Activated T-helper 17 cell treated with anti-CD3 and anti-CD28 coated beads, Interleukin-2, amount 50 U/mL, for 72 hours (primary cell): Measurements from ENCODE around the gene DSCAM. TPM values are rescaled to one million over a fixed set of nuclear protein-coding genes. Genes with fewer than 3 reads are reported as not detected.

Experiments
- ATAC-seq: fragments of 150-1000 bp; cut with Tn5 transposase; replicated peaks from 2 replicates; pipeline ENCODE4 v1.10.0; 2021; ENCODE audit warnings: mild to moderate bottlenecking, moderate library complexity
- H3K27ac Mint-ChIP-seq: one replicate; pipeline ENCODE4 v1.8.0; 2022; ENCODE audit warnings: mixed read lengths
- H3K27me3 Mint-ChIP-seq: one replicate; pipeline ENCODE4 v1.8.0; 2022; ENCODE audit warnings: mixed read lengths
- H3K36me3 Mint-ChIP-seq: one replicate; pipeline ENCODE4 v1.8.0; 2022; ENCODE audit warnings: low read depth, mild to moderate bottlenecking, mixed read lengths
- H3K4me1 Mint-ChIP-seq: one replicate; pipeline ENCODE4 v1.8.0; 2022; ENCODE audit warnings: mixed read lengths
- H3K4me3 Mint-ChIP-seq: one replicate; pipeline ENCODE4 v1.8.0; 2022; ENCODE audit warnings: mild to moderate bottlenecking, mixed read lengths
- H3K9me3 Mint-ChIP-seq: one replicate; pipeline ENCODE4 v1.8.0; 2022; ENCODE audit warnings: mixed read lengths
- total RNA-seq, 2 donors: library from RNA; stranded (reverse); gene quantifications; one replicate each; pipeline ENCODE4 v1.2.3, GENCODE V29; 2022

The DSCAM gene
- total RNA-seq, 2 donors from 2014 or later, result not detected

GRCh38 chr21:40381111-40381510 lies 465.8 kb downstream of the DSCAM start:
- no peak for ATAC-seq

GRCh38 chr21:40379881-40380810 lies 466.8 kb downstream of the DSCAM start:
- H3K4me3 Mint-ChIP-seq, result no peak overlapping the region
- H3K36me3 Mint-ChIP-seq, result no peaks in the 10 kb centered on the region
- H3K9me3 Mint-ChIP-seq, result peaks cover 15% of the 10 kb centered on the region
- no peaks in the 10 kb centered on the region for H3K27me3 Mint-ChIP-seq
- no peak overlapping the region for H3K27ac Mint-ChIP-seq
- ATAC-seq, result no peak
- no peaks in the 10 kb centered on the region for H3K4me1 Mint-ChIP-seq

More at GRCh38 chr21:40381111-40381510, 465.8 kb downstream of the DSCAM start:
- Mint-ChIP-seq H3K9me3 (peaks cover 15% of the 10 kb centered on the region), H3K4me1 (no peaks in the 10 kb centered on the region), H3K36me3 (no peaks in the 10 kb centered on the region), H3K27ac (no peak overlapping the region), H3K4me3 (no peak overlapping the region), H3K27me3 (no peaks in the 10 kb centered on the region)

- no peak overlapping the region for H3K4me3 Mint-ChIP-seq
- H3K36me3 Mint-ChIP-seq, result no peaks in the 10 kb centered on the region
- H3K9me3 Mint-ChIP-seq, result peaks cover 12% of the 10 kb centered on the region
- ATAC-seq, result no peak
- no peaks in the 10 kb centered on the region for H3K4me1 Mint-ChIP-seq
- no peaks in the 10 kb centered on the region for H3K27me3 Mint-ChIP-seq
- no peak overlapping the region for H3K27ac Mint-ChIP-seq
These were observed 469.8 kb downstream of the DSCAM start for GRCh38 chr21:40377135-40377534.

DNA sequence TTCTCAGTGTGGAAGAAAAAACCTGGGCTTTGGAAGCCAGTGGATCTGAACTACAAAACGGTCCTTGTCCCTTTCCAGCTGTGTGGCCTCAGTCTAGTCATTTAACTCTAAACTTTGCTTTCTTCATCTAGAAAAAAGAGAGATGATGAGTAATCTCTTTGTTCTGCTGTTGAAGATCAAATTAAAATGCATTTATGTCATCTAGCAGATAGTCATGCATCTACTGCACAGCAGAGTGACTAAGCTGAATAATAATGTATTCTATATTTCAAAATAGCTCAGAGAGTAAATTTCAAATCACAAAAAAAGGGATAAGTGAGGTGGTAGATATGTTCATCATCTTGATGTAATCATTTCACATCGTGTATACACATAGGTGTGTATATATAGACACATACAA lies 473.2 kb downstream of the DSCAM start:
- Mint-ChIP-seq H3K4me1 (no peaks in the 10 kb centered on the region), H3K27me3 (no peaks in the 10 kb centered on the region), H3K4me3 (no peak overlapping the region), H3K9me3 (peaks cover 8% of the 10 kb centered on the region), H3K36me3 (no peaks in the 10 kb centered on the region), H3K27ac (no peak overlapping the region)
- ATAC-seq, result no peak

- H3K27me3 Mint-ChIP-seq, result no peaks in the 10 kb centered on the region
- peaks cover 7% of the 10 kb centered on the region for H3K9me3 Mint-ChIP-seq
- no peak for ATAC-seq
- H3K36me3 Mint-ChIP-seq, result no peaks in the 10 kb centered on the region
- H3K27ac Mint-ChIP-seq, result no peak overlapping the region
- H3K4me3 Mint-ChIP-seq, result no peak overlapping the region
- H3K4me1 Mint-ChIP-seq, result no peaks in the 10 kb centered on the region
These were observed 474.5 kb downstream of the DSCAM start for GRCh38 chr21:40372506-40372905.

DNA sequence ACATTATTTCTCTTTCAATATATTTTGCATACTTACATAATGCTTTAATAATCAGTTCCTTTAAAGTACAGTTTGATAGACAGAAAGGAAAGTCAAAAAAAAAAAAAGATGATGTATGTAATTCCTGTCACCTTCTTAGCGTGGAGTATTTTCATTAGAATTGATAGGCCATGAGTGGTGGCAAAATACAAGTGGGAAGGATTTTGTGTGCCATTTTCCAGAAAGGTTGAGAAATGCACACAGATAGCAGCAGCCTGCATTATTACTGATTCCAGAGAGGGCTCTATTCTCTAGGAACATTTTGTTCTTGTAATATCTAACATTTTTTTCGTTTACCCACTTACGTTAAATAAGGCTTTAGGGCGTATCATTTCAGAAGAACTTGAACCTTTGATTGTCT lies 475.6 kb downstream of the DSCAM start:
- H3K4me3 Mint-ChIP-seq, result no peak overlapping the region
- no peaks in the 10 kb centered on the region for H3K4me1 Mint-ChIP-seq
- no peaks in the 10 kb centered on the region for H3K36me3 Mint-ChIP-seq
- H3K27me3 Mint-ChIP-seq, result no peaks in the 10 kb centered on the region
- ATAC-seq, result no peak
- no peak overlapping the region for H3K27ac Mint-ChIP-seq
- no peaks in the 10 kb centered on the region for H3K9me3 Mint-ChIP-seq

DNA sequence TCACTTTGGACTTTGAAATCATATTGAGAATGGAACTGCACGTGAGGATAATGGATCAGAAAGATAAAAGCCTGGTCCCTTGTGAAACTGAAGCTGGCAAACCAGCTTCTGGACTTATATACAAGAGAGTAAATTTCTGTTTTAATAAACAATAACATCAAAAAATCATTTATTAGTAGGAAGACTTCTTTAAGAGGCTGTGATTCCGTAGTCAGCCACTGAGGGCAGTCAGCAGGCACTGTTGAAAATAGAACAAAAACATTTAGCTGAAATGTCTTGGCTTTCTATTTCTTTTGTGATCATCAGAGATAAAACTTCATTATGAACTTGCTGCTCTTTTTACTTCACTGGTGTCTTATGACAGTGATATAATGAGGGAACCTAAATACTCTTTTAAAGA lies 490.3 kb downstream of the DSCAM start:
- no peak for ATAC-seq
- no peaks in the 10 kb centered on the region for H3K27me3 Mint-ChIP-seq
- H3K36me3 Mint-ChIP-seq, result no peaks in the 10 kb centered on the region
- no peaks in the 10 kb centered on the region for H3K4me1 Mint-ChIP-seq
- H3K9me3 Mint-ChIP-seq, result peaks cover 4% of the 10 kb centered on the region
- H3K4me3 Mint-ChIP-seq, result no peak overlapping the region
- H3K27ac Mint-ChIP-seq, result no peak overlapping the region

DNA sequence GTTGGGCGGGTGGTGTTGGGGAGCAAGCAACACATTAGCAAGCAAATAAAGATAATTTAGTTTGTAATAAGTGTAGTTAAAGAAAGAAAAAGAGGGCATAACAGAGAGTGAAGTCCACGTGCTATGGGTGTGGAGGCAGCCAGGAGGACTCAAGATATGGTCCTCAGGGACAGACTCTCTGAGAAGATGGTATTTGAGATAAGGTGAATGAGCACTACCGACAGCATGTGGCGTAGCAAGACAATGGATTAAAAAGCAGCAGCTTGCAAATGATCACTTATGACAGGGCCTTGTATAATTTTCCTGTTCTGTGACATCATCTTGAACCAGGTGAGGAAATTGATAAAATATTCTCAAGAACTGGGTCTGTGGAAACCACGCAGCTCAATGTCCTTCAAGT lies 491.9 kb downstream of the DSCAM start:
- H3K36me3 Mint-ChIP-seq, result no peaks in the 10 kb centered on the region
- no peak for ATAC-seq
- H3K4me1 Mint-ChIP-seq, result no peaks in the 10 kb centered on the region
- H3K9me3 Mint-ChIP-seq, result peaks cover 15% of the 10 kb centered on the region
- no peaks in the 10 kb centered on the region for H3K27me3 Mint-ChIP-seq
- H3K27ac Mint-ChIP-seq, result no peak overlapping the region
- no peak overlapping the region for H3K4me3 Mint-ChIP-seq

DNA sequence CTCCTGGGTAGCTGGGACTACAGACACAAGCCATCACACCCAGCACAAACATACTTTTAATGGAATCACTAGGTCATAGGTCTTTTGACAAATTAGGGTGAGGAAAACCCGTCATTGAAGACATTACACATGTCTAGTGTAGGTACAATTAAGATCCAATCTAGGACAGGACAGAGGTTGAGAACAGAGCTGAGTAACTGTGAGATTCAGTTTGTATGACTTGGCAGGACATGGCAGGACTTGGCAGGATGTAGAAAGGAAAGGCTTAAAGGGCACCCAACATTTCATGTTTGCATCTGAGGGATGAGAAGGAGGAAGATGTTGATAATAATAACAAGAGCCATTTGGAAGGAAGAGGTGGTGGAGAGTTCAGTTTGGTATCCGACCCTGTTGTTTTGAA lies 496.0 kb downstream of the DSCAM start:
- Mint-ChIP-seq H3K4me1 (no peaks in the 10 kb centered on the region), H3K4me3 (no peak overlapping the region), H3K27ac (no peak overlapping the region), H3K27me3 (no peaks in the 10 kb centered on the region), H3K9me3 (peaks cover 11% of the 10 kb centered on the region), H3K36me3 (no peaks in the 10 kb centered on the region)
- no peak for ATAC-seq

DNA sequence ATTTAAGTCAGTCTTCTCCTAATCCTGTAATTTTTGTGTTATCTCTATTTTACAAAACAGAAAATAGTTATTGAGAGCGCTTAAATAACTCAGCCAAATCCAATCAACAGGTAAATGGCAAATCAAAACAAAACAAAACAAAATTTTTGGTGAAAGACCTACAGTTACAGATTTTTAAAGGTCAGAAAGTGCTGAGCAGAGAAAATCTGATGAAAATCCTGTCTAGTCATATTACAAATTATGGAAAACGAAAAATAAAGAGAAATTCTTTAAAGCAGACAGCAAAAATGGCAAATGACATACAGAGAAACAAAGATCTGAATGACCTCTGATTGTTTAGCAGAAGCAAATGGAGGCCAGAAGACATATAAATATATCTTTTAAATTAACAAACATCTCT lies 497.4 kb downstream of the DSCAM start:
- no peaks in the 10 kb centered on the region for H3K27me3 Mint-ChIP-seq
- no peak for ATAC-seq
- H3K9me3 Mint-ChIP-seq, result peaks cover 11% of the 10 kb centered on the region
- no peaks in the 10 kb centered on the region for H3K36me3 Mint-ChIP-seq
- H3K4me3 Mint-ChIP-seq, result no peak overlapping the region
- no peaks in the 10 kb centered on the region for H3K4me1 Mint-ChIP-seq
- H3K27ac Mint-ChIP-seq, result no peak overlapping the region

GRCh38 chr21:40345711-40346321 lies 501.1 kb downstream of the DSCAM start:
- H3K4me3 Mint-ChIP-seq, result no peak overlapping the region
- no peak for ATAC-seq
- H3K27ac Mint-ChIP-seq, result no peak overlapping the region
- H3K4me1 Mint-ChIP-seq, result no peaks in the 10 kb centered on the region
- H3K36me3 Mint-ChIP-seq, result no peaks in the 10 kb centered on the region
- no peaks in the 10 kb centered on the region for H3K27me3 Mint-ChIP-seq
- peaks cover 3% of the 10 kb centered on the region for H3K9me3 Mint-ChIP-seq

DNA sequence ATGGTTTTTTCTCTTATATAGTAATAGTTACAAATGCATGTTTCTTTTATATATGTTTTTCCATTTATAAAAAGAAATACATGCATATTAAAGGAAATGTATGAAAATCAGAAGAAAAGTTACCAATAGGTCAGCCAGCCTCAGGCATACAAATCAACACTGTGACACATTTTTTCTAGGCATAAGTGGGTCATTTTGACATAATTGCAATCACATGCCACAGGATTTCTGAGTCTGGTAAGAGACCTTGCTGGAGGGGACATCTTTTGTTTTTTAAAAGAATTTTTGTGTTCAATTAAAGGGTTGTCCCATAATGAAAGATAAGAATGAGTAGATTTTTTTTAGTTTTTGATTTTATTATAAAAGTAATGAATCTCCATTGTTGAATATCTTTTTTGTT lies 506.6 kb downstream of the DSCAM start:
- H3K9me3 Mint-ChIP-seq, result no peaks in the 10 kb centered on the region

GRCh38 chr21:40339050-40339449 lies 507.9 kb downstream of the DSCAM start:
- no peak overlapping the region for H3K4me3 Mint-ChIP-seq
- H3K36me3 Mint-ChIP-seq, result no peaks in the 10 kb centered on the region
- no peak overlapping the region for H3K27ac Mint-ChIP-seq
- H3K9me3 Mint-ChIP-seq, result no peaks in the 10 kb centered on the region
- H3K4me1 Mint-ChIP-seq, result no peaks in the 10 kb centered on the region
- no peaks in the 10 kb centered on the region for H3K27me3 Mint-ChIP-seq
- ATAC-seq, result no peak

More for the DNA sequence above, 506.6 kb downstream of the DSCAM start:
- Mint-ChIP-seq H3K4me1 (no peaks in the 10 kb centered on the region), H3K4me3 (no peak overlapping the region), H3K27me3 (no peaks in the 10 kb centered on the region), H3K36me3 (no peaks in the 10 kb centered on the region), H3K27ac (no peak overlapping the region)
- no peak for ATAC-seq

GRCh38 chr21:40337981-40338380 lies 509.0 kb downstream of the DSCAM start:
- no peak overlapping the region for H3K4me3 Mint-ChIP-seq
- no peaks in the 10 kb centered on the region for H3K9me3 Mint-ChIP-seq
- no peak for ATAC-seq
- no peaks in the 10 kb centered on the region for H3K36me3 Mint-ChIP-seq
- no peak overlapping the region for H3K27ac Mint-ChIP-seq
- H3K27me3 Mint-ChIP-seq, result no peaks in the 10 kb centered on the region
- no peaks in the 10 kb centered on the region for H3K4me1 Mint-ChIP-seq

- Mint-ChIP-seq H3K27me3 (no peaks in the 10 kb centered on the region), H3K9me3 (no peaks in the 10 kb centered on the region), H3K36me3 (no peaks in the 10 kb centered on the region), H3K27ac (no peak overlapping the region), H3K4me1 (no peaks in the 10 kb centered on the region), H3K4me3 (no peak overlapping the region)
- ATAC-seq, result no peak
These were observed 511.3 kb downstream of the DSCAM start for GRCh38 chr21:40335704-40336103.
